Right lung (tissue), 5 donors: Measurements from ENCODE around the gene HK1. TPM values are rescaled to one million over a fixed set of nuclear protein-coding genes. Genes with fewer than 3 reads are reported as not detected.
A peak's percentile ranks its signal among the peaks of the same experiment; 100 is the strongest.

Experiments used
- DNase-seq, 2 donors: peaks; one replicate each; pipeline ENCODE4 v3.0.0-alpha.2; 2013
- polyA plus RNA-seq, 5 donors: library from polyadenylated mRNA; unstranded; fragments of 120-200 nt; gene quantifications; one replicate each; pipeline versions ENCODE4 v1.2.1 to v1.2.3, GENCODE V29; 2013; ENCODE audit warnings: inconsistent platforms in 1 of 5, low replicate concordance in 1 of 5; ENCODE audit not compliant: insufficient read length in 5 of 5, insufficient read depth in 1 of 5

HK1 gene
- polyA plus RNA-seq, 5 donors = 45.5 to 62.7 (median 53.4) TPM

DNA sequence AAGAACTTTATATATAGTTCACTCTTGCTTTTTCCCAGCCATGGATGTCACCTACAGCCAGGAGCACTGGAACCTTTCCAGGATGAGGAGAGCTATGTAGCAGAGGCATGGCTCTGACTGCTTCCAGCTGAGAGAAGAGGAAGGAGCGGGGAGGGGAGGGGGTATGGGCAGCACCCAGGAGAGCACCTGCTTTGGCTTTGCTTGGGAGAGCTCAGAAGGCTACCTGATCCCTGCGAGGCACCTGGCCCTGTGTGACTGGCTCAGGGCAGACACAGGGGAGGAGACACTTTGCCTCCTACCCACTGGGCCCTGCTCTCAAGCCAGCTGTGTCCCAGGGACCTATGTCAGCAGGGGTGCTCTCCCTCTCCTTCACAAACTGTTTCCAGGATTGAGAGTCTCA, 67.1 kb downstream of the HK1 start:
- DNase-seq = no peak

- DNase-seq = no peak
Measured at GRCh38 chr10:69345890-69346474, 67.7 kb downstream of the HK1 start.

GRCh38 chr10:69346776-69347175, 68.5 kb downstream of the HK1 start:
- no peak for DNase-seq

DNA sequence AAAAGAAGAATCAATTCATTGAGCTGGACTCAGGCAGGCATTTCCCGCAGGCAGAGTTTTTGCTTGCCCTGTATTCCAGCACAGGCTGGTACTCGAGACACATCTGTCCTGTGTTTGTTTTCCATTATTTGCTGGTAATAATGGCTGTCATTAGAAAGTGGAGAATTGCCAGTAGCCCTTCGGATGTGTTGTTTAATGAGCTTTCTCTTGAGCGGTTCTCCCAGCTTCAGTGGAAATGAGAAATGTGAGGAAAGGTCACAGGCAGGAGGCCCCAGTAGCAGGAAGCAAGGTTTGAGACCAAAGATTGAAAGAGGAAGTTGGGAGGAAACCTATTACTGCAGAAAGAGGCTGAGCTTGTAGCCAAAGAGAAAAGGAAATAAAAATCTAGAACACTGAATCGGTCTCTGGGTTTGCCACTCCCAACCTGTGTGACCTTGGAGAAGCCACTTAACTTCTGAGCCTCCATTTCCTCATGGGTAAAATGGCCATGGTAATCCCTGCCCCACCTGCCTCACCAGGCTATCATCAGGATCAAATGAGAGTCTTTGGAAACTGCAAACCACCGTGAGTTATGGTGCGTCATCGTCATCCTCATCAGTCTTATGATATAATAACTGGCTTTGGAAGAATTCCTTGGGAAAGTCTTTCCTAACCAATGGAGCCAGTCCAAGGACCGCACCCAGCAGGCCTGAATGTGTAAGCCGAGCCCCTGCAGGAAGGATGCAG, 70.7 kb downstream of the HK1 start:
- DNase-seq = no peak

DNA sequence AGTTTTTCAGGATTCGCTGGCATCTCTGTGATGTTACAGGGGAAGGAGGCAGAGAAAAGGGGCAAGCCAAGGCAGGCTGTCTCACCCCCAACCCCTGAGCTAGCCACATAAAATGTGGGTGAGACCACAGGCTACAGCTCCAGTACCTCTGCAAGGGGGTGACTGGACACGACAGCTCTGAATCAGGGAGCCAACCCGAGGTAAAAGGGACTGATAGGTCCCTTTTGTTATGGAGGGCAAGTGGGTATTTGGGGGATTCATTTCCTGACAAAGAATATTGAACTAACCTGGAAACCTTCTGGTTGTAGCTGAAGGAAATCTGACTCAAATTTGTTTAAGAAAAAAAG, 71.2 kb downstream of the HK1 start:
- no peak for DNase-seq

DNA sequence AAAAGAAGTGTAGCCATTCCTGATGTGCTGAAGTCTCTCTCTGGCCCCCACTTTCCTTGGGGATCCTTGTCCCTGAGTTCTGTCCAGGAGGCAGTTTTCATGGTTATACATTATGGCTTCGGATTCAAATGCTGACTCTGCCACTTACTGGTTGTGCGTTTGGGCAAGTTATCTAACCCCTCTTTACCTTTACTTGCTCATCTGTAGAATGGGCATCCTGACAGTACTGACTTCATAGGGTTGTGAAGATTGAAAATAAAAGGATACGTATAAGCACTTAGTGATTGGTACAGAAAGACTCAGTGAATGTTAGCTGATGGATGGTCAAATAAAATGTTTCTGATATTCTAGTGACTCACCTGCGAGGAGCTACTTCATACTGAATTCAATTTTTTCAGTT, 73.3 kb downstream of the HK1 start:
- no peak for DNase-seq

GRCh38 chr10:69352569-69353264, 74.4 kb downstream of the HK1 start:
- no peak for DNase-seq

- no peak for DNase-seq
Measured at GRCh38 chr10:69353977-69354635, 75.8 kb downstream of the HK1 start.

DNA sequence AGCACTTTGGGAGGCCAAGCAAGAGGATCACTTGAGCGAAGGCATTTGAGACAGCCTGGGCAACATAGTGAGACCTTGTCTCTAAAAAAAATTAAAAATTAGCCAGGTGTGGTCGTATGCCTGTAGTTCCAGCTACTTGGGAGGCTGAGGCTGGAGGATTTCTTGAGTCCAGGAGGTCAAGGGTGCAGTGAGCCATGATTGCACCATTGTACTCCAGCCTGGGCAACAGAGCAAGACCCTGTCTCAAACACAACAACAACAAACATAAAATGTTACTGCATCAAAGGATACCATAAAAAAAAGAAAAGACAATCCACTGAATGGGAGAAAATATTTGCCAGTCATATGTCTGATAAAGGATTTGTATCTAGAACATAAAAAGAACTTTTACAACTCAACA, 77.9 kb downstream of the HK1 start:
- DNase-seq = no peak

DNA sequence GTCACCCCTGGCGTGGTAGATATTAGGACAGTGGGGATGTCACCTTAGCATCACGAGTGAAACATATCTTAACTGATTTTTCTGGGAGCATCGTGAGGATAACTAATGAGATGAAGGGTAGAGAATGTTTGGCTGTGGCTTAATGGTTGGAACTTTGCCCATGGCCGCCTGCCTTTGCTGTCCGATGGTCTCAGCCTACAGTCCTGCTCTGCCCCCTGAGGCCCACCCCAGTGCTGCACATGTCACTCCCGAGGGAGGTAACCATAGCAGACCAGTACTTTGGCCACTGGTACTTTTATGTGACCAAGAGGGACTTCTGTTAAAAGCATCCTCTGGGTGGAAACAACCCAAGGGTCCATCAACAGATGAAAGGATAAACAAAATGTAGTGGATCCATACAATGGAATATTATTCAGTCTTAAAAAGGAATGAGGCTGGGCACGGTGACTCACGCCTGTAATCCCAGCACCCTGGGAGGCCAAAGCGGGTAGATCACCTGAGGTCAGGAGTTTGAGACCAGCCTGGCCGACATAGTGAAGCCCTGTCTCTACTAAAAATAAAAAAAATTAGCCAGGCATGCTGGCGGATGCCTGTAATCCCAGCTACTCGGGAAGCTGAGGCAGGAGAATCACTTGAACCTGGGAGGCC, 80.0 kb downstream of the HK1 start:
- DNase-seq = no peak

- DNase-seq = no peak
Measured at GRCh38 chr10:69359148-69359547, 80.9 kb downstream of the HK1 start.

DNA sequence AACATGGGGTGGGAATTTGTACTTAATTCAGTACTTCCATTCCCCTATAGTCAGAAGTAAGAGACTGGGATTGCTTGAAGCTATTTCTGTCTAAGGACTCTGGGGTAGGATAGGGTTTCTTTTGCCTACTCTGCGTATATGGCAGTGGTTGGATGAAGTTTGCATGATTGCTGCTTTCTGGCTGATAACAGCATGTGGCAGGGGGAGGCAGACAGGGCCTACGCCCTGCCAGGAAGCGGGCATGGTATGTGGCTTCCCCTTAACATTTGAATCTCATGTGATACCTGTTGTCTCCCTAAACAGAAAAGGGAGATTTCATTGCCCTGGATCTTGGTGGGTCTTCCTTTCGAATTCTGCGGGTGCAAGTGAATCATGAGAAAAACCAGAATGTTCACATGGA, 81.3 kb downstream of the HK1 start:
- no peak for DNase-seq

DNA sequence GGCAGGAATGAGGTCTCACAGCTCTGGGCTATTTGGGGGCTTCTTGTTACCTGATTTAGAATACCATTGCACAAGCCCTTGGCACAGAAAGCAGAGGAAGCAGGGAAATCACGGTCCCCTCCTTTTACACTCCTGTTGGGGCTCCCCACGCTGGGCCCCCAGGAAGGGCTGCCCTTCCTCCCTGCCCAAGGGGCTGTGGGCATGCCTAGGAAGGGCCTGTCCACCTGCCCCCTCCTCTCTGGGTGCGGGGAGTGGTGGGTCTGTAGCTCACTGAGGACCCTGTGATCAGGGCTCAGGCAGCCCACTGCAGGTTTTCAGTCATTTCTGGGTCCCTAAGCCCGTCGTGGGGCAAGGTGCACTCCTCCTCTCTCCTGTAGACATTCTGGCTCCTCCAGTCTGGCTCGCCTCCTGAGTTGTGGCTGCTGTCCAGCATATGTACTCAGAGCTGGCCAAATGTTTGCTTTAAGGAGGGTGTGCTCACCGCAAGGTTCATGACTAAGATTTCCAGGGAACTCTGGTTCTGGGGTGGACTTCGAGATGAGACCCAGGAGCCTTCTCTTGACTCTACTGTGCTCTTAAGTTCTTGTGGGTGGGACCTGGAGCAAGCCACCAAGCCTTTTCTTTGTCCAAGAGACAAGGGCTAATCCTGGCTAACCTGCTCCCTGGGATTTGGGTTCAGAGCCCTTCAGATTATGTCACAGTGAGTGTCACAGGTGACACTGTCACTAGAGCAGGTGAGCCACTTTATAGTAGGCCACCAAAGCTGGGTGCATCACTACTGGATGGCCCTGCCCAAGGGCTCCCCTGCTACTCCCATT, 82.4 kb downstream of the HK1 start:
- peak in 1 of 2 donors; percentile 52 for DNase-seq

GRCh38 chr10:69361303-69361614, 83.0 kb downstream of the HK1 start:
- DNase-seq = no peak

GRCh38 chr10:69362471-69362954, 84.2 kb downstream of the HK1 start:
- DNase-seq = no peak

DNA sequence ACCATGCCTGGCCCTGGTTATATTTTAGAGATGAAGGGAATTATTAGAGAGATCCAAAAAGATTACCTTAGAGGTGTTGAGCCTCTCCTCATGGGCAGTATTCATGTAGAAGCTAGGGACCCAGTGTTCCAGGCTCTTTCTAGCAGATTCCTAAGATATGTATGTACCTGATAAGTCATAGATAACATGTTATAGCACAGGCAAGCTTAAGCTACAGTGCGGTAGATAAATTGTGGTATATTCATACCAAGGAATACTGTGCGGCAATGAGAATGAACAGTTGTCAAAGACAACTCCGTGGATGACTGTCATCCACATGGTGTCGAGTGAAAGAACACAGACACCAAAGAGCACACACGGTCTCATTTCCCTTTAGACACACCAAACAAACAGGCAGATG, 85.4 kb downstream of the HK1 start:
- DNase-seq = no peak

GRCh38 chr10:69364232-69364940, 86.1 kb downstream of the HK1 start:
- DNase-seq = no peak

GRCh38 chr10:69366738-69367137, 88.4 kb downstream of the HK1 start:
- no peak for DNase-seq

GRCh38 chr10:69367469-69367868, 89.2 kb downstream of the HK1 start:
- DNase-seq = no peak

DNA sequence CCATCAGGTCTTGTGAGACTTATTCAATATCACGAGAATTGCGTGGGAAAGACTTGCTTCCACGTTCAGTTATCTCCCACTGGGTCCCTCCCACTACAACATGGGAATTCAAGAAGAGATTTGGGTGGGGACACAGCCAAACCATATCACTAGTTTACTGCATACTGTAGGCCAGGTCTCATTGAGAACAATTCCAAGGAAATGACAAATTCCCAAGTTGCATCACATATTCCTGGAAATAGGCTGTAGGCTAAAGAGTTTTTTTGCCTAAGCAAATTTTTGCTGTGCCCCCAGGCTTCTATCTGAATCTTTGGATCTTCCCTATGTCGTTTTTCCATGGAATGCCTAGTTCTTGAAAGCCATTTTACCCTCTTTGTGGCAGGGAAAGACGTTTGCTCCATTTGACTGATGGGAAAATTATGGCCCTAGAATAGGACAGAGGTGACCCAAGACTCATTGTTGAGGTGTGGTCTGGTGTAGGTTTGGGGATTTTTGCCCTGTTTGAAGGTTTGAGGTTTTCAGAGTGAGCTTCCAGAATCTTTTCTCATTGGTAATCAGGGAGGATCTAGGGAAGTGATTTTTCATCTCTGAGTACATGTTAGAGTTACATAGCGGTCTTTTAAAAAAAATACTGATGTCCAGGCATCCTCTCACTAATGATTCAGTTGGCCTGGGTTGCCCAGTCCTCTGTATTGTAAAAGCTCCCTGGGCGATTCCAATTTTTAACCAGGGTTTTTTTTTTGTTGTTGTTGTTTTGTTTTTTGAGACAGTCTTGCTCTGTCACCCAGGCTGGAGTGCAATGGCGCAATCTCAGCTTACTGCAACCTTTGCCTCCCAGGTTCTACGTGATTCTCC, 94.1 kb downstream of the HK1 start:
- no peak for DNase-seq
